HTERT RPE-1 (cell line): ENCODE results near the gene DOK3.

Source experiments
- in situ Hi-C: fragments of 300-500 bp; cut with MboI; formaldehyde crosslinking; loops from 4 replicates; pipeline ENCODE4 v1.14.3; 2020; ENCODE audit warnings: low sequenced_read_pairs

The DOK3 gene

GRCh38 chr5:177509381-177509951 is at the start of gene DOK3:
TSS of gene DOK3 (minus strand) at chr5:177509826. CDS start at chr5:177509540, 286 bp downstream.
- in situ Hi-C loops, result no loop called here

DNA sequence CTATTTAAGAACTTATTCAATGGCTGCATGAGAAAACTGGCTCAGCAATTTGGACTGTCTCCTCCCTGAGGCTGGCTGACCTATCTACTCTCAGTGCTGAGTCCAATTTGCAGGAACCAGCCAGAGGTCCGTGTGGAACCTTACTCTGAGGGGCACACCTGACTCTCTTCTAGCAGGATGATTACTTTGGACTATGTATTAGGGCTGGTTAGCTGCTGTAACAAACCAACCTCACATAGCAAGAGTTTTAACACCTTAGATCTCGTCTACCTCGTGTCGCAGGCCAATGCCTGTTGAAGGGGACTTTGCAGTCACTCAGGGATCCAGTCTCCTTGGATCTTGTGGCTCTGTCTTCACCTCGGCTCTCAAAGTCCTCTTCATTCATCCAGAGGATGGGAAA is 48.2 kb upstream of the DOK3 start:
- in situ Hi-C loops, result no loop called here

DNA sequence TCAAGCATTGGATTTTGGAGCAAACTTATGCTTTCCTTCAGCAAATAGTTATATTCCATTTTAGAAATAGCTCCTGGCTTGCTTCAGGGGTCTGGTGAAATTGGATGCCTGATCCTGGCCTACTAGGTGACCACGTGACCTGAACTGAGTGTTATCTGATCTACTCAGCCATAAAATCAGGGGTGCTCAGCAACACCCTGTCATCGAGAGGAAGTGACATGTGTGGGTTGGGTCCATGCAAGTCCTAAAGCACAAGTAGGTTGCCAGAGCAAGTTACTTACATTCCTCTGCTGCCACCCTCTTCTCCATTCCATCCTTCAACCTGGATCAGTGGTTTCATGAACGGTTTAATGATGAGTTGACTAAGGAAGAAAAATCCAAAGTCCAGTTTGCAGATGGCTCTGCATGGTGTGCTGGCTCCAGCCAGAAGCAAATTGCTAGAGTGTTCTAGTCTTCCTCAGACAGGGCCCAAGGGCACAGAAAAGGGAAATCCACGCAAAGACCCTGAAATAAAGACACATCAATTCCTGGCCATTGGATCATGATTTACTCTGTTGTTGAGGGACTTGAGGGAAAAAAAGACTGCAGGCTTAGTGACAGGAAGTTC is 47.5 kb upstream of the DOK3 start:
- in situ Hi-C loops, result no loop called here

GRCh38 chr5:177555665-177556064 is 46.0 kb upstream of the DOK3 start:
- in situ Hi-C loops, result no loop called here

- in situ Hi-C loops, result no loop called here
These were observed 45.6 kb upstream of the DOK3 start for GRCh38 chr5:177555228-177555627.

GRCh38 chr5:177554474-177555111 is 45.0 kb upstream of the DOK3 start, which contains the start of gene FAM193B:
TSS of gene FAM193B (minus strand) at chr5:177554563. CDS start at chr5:177554458, 105 bp downstream.
- in situ Hi-C loops, result no loop called here

GRCh38 chr5:177553671-177554429 is 44.2 kb upstream of the DOK3 start:
- in situ Hi-C loops, result no loop called here

GRCh38 chr5:177552839-177553455 is 43.3 kb upstream of the DOK3 start:
- in situ Hi-C loops, result no loop called here

- in situ Hi-C loops, result no loop called here
These were observed 40.5 kb upstream of the DOK3 start for GRCh38 chr5:177550122-177550521.

- in situ Hi-C loops, result no loop called here
These were observed 38.9 kb upstream of the DOK3 start for GRCh38 chr5:177548495-177548894.

- in situ Hi-C loops, result no loop called here
These were observed 38.1 kb upstream of the DOK3 start for GRCh38 chr5:177547736-177548135.

GRCh38 chr5:177546258-177546741 is 36.7 kb upstream of the DOK3 start:
- in situ Hi-C loops, result no loop called here

- in situ Hi-C loops, result no loop called here
These were observed 36.0 kb upstream of the DOK3 start for GRCh38 chr5:177545487-177546257.

DNA sequence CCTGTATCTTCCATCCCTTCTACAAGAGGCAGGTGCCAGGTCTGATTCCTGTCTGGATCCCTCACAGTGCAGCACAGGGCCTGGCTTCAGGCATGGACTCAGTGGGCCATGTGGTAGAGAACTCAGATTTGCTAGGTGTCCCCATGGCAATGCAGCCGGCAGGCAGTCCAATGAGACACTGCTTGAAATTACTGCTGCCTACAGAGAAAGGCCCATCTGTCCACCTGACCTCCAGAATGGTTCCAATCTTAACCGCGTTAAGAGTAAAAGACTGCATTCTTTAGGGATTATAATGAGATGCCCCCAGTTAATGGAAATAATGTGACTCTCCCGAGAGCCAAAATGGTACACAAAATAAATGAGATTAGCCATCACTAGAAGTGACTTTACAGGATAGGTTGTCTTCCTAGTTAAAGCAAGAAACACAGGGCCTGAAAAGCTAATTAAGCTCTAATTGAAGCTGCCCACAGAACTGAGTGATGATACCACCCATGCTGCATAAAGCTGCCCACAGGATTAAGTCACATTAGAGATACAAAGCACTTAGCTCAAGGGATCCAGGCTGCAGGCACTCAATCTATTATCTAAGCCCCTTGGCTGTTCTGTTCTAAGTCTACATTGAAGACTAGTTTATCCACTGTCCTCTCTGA is 33.3 kb upstream of the DOK3 start:
- in situ Hi-C loops, result no loop called here

DNA sequence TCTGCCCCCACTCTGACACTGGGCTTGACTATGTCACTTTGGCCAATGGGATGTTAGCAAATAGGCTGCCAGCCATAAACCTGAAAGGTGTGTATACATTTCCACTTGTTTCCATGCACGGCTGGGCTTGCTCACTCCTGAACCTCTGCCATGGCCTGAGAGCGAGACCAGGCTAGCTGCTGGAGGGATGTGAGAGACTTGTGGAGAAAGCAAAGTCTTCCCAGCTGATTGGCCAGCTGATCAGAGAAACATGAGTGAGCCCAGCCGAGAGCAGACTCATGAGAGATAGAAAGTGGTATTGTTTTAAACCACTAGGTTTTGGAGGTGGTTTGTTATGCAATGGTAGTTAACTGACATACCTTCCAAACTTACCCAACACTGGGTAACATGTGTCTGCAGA is 30.8 kb upstream of the DOK3 start:
- in situ Hi-C loops, result no loop called here

- in situ Hi-C loops, result no loop called here
These were observed 29.8 kb upstream of the DOK3 start for GRCh38 chr5:177539411-177539810.

- in situ Hi-C loops, result no loop called here
These were observed 29.2 kb upstream of the DOK3 start for GRCh38 chr5:177538876-177539275.

DNA sequence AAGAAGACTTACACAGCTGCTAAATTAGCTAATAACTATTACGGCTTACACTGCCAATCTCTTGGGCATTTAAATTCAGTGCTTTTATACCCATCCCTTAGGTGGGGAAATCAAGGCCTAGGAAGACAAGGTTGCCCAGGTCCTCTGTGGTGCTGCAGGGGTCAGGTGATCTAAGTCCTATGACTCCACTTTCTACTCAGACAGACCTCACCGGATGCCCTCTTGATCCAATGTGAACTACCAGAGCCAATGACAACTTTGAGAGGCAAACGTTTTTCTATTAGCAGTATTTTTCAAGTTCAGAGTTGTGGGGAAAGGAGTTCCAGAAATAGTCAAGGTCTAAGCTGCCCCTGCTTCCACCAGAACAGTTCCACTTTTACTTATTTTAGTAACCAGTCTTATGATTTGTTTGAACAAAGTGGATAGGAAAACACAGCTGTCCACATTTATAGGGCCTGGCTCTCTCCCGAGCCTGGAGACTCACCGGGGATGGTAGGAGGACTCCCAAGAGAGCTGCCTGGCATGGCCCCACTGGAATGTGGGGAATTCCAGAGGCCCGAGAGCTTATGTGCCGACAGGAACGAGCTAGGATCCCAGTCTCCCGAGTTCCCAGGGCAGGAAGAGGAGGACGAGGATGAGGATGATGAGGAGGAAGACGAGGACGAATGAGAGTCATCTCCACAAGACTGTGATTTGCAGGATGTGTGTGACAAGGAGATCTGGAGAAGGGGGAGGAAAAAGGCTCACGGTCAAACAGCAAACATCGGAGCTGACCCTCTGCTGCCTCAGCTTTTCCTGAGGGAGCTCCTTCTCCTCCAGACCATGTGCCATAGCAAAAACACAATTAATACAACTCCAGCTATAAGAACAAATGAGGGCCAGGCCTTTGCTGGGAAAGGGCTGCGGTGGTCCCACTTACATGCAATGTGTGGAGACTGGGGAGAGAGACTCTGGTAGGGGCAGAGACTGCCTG is 28.0 kb upstream of the DOK3 start:
- in situ Hi-C loops, result no loop called here

- in situ Hi-C loops, result no loop called here
These were observed 26.8 kb upstream of the DOK3 start for GRCh38 chr5:177536386-177536785.
